ENCODE measurements around the gene COPG1.
"Not testable (repeated sequence)": the region's sequence is repeated elsewhere in the genome, so short reads cannot be mapped to it uniquely, and the experiment has no call there.

The COPG1 gene

DNA sequence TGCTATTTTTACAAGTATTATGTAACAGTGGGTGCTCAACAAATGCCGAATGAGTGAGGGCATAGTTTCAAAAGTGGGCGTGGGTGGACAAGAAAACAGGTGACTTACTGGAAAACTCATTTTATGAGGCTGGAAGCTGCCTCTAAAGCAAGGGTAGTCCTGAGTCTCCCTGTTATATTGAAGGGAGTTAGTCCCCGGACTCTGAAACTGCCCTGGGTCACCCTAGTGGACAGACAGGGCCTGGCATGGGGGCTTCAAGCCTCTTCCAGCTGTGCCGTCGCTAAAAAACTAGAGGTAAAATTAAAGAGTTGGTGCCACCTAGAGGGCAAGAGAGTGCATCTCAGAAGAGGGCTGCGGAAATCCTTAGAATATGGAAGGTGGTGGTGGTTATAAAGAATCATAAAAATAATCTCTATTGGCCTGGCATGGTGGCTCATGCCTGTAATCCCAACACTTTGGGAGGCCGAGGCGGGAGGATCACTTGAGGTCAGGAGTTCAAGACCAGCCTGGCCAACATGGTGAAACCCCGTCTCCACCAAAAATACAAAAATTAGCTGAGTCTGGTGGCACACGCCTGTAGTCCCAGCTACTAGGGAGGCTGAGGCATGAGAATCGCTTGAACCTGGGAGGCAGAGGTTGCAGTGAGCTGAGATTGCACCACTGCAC, 3.6 kb upstream of the COPG1 start:
- peak; percentile 97 for DNase-seq

DNA sequence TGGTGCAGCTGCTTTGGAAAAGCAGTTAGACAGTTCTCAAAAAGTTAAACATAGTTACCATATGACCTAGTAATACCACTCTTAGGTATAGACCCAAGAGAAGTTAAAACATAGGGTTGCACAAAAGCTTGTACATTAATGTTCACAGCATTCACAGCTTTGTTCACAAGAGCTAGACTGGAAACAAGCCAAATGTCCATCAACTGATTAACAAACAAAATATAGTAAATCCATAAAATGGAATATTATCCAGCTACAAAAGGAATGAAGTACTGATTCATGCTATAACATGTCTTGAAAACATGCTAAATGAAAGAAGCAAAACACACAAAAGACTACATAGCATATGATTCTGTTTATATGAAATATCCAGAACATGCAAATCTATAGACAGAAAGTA, 2.8 kb upstream of the COPG1 start:
- no peak for DNase-seq

DNA sequence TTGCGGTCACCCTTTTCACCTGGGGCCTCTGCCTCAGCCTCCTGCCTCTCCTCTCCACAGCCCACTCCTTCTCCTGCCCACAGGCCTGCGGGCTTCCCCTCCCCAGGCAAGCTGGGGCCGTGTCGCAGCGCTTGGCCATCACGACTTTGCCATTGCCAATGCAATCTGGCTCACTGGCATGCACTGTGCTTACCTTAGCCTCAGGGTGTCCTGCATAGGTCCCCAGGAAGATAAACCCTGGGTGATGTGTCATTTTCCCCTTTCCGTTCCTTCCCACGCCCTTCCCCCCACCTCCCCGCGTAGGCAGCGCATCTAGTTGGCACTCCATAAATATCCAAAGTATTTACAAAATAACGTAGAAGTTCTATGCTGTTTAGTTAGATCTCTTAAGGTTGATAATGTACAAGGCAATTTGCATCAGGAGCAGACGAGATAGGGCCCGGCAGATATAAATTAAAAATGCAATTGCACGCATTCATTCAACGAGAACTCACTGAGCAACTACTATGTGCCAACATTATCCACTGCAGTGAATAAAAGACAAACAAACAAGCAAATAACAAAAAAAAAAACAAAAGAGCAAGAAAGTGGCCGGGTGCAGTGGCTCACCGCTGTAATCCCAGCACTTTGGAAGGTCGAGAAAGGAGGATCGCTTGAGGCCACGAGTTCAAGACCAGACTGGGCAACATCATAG, 973 bp upstream of the COPG1 start:
- DNase-seq, result no peak

- no peak for DNase-seq
Observed at GRCh38 chr3:129252748-129253147, 3.3 kb downstream of the COPG1 start.

GRCh38 chr3:129254536-129255230, 5.3 kb downstream of the COPG1 start:
- no peak for DNase-seq

- no peak for DNase-seq
Observed at GRCh38 chr3:129256270-129256669, 6.9 kb downstream of the COPG1 start.

GRCh38 chr3:129257609-129258008, 8.2 kb downstream of the COPG1 start:
- DNase-seq, result no peak

DNA sequence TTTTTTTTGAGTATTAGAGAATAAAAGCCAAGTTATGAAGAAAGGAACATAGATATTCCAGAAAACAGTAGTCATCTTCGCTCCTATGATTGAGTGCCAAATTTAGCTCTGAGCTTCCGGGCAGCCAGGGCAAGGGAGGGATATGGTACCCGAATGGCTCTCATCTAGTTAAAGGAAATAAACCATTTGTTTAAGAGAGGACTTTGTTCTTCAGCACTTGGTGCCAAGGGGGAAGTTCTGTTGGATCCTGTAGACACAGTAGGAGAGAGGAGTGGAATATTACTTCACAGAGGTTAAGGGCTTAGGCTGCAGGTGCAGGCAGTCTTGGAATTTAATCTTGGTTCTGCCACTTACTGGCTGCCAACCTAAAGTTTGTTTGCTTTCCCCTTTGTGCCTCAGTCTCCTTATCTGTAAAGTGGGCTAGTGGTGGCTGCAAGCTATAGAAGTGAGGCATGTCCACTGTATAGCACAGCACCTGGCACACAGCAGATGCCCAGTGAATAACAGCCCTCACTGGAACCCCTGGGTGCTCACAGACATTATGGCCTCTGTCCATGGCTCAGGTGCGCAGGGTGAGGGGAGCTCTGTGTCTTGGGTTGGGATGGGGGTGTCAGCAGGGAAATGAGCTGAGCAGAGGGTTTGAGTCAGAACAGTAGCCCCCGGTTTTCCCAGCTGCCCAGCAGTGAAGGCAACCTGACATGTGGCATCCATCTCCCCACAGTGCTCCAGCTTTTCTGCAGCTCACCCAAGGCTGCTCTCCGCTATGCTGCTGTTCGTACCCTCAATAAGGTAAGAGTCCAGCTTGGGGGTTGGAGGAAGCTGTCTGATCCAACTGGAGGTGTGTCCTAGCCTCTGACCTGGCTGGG, 10.4 kb downstream of the COPG1 start:
- no peak for DNase-seq

DNA sequence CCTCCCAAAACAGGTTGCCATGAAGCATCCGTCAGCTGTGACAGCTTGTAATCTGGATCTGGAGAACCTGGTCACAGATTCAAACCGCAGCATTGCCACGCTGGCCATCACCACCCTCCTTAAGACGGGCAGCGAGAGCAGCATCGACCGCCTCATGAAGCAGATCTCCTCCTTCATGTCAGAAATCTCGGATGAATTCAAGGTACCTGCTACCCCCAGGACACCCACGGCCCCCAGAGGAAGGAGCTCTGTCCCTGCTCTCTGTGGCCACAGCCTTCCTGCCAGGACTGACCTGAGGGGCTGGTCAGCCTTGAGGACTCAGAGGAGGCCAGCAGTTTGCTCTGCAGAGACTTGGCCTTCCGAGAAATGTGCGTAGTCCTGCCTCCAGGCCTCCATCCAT, 11.2 kb downstream of the COPG1 start:
- no peak for DNase-seq

- DNase-seq, result no peak
Observed at GRCh38 chr3:129261894-129262293, 12.5 kb downstream of the COPG1 start.

DNA sequence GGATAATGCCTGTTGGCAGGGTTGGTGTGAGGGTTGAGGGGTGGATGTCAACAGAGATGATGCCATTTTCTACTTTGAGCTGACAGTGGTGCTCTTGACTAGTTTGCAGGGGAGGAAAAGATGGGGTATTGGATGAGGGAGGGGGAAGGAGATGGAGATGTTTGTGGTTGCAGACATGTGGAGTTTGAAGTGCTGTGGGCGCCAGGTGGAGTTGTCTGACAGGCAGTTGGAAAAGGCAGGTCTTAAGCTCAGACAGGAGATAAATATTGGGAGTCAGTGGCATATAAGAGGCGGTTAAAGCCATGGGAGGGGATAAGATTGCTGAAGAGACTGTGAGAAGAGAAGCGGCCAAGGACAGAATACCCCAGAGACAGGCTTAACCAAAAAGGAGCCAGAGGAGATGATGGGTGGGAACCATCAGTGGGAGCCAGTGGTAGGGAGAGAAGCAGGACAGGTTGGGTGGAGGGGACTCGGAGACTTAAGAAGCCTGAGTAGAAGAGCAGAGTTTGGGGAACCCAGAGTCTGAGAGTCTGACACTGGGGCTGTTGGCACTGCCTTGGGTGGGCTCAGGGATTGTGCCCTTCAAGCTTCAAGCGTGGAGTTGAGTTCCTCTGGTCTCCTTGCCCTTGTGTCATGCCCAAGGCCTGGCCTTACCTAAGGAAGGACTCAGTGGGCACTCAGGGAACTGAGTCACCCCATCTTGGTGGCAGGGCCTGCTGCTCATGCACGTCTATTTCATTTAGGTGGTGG, 13.9 kb downstream of the COPG1 start:
- no peak for DNase-seq

DNA sequence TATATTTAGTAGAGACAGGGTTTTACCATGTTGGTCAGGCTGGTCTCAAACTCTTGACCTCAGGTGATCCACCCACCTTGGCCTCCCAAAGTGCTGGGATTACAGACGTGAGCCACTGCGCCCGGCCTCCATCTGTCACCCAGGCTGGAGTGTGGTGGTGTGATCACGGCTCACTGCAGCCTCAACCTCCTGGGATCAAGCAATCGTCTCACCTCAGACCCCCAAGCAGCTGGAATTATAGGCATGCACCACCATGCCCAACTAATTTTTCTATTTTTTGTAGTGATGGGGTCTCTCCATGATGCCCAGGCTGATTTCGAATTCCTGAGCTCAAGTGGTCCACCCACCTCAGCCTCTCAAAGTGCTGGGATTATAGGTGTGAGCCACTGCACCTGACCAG, 15.6 kb downstream of the COPG1 start:
- not testable (repeated sequence) for DNase-seq

GRCh38 chr3:129266651-129267050, 17.2 kb downstream of the COPG1 start:
- DNase-seq, result peak; percentile 61

GRCh38 chr3:129268396-129268795, 19.0 kb downstream of the COPG1 start:
- no peak for DNase-seq

- DNase-seq, result no peak
Observed at GRCh38 chr3:129271674-129272073, 22.3 kb downstream of the COPG1 start.

- no peak for DNase-seq
Observed at GRCh38 chr3:129276385-129276784, 27.0 kb downstream of the COPG1 start.

DNA sequence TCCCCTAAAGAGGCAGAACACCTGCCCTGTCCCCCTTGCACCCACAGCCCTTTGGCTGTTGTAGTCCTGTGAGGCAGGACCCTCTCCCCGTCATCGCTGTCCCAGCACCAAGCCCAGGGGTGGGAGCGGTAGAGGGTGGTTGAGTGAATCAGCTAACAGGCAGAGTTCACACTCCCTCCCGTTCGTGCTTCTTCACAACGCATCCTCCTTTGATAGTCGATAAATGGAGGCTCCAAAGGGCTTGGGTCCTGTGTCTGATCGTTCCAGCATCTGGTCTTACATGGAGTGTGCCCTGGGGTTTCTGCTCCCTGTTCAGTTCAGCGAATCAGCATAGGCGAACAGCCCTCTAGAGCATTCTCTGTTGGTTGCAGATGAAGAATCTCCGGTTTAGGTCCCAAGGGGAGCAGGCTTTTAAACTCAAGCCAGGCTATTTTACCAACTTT, 28.4 kb downstream of the COPG1 start:
- DNase-seq, result peak; percentile 55

- DNase-seq, result peak; percentile 97
Observed at GRCh38 chr3:129278439-129278965, 29.1 kb downstream of the COPG1 start, which contains the start of gene HMCES. HMCES (plus strand) TSS chr3:129278870; CDS start chr3:129279733, 863 bp downstream.

DNA sequence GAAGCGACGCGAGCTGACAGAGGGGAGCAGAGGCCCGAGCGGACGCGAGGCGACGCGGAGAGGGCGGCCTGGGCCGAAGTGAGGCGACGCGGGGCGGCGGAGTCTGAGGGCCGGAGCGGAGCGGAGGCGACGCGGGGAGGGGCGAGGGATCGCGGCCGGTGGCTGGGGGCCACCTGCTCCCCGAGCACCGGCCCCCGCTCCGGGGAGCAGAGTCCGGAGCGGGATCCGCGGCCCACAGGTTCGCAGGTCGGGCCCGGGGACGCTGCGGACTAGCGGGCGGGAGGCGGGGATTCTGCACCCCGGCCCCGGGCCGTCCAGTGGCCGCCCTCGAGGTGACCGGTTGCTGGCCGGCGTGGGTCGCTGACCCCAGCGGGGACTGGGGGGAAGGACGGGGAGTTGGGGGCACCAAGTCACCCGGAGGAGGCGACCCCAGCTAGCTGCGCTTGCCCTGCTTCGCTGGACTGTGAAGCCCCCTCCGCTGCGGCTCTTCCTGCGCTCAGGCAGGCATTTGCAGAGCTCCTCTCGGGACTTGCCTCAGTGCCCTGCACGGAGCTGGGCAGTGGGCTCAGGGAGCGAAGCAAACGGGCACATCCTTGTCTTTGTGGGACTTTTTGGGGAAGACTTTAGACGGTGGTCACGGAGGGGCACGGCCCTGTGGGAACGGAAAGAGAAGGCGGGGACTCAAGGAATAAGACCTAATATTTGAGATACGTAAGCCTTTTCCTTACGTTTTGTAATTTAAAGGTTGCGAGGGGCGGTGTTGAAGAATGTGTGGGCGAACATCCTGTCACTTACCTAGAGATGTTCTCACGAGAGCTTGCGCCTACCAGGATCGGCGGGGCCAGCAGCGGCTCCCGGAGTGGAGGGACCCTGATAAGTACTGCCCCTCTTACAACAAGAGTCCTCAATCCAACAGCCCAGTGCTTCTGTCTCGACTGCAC, 29.8 kb downstream of the COPG1 start:
- DNase-seq, result peak; percentile 82

GRCh38 chr3:129280183-129280582, 30.8 kb downstream of the COPG1 start:
- no peak for DNase-seq

GRCh38 chr3:129281726-129282125, 32.3 kb downstream of the COPG1 start:
- DNase-seq, result no peak

Measured in NCI-H82 (cell line).